Ascending aorta (tissue), 2 donors: Measurements from ENCODE around the gene DCAF10. TPM values are rescaled to one million over a fixed set of nuclear protein-coding genes. Genes with fewer than 3 reads are reported as not detected.
A peak's percentile ranks its signal among the peaks of the same experiment; 100 is the strongest.

Experiments used
- DNase-seq, 2 donors: peaks; one replicate each; pipeline ENCODE4 v3.0.0-alpha.2; 2019; ENCODE audit warnings: low spot score in 2 of 2
- H3K27ac ChIP-seq, 2 donors: fragments of 200-600 bp; sonication (generic); one replicate each; pipeline ENCODE4 v1.5.1; 2016 to 2017; ENCODE audit warnings: mild to moderate bottlenecking in 1 of 2
- H3K27me3 ChIP-seq: fragments of 200-600 bp; sonication (generic); one replicate; pipeline ENCODE4 v1.5.1; 2017
- H3K36me3 ChIP-seq, 2 donors: fragments of 200-600 bp; sonication (generic); one replicate each; pipeline ENCODE4 v1.5.1; 2016
- H3K4me1 ChIP-seq, 2 donors: fragments of 200-600 bp; sonication (generic); one replicate each; pipeline ENCODE4 v1.5.1; 2016 to 2017; ENCODE audit warnings: mild to moderate bottlenecking in 1 of 2
- H3K4me3 ChIP-seq, 2 donors: fragments of 200-600 bp; sonication (generic); one replicate each; pipeline ENCODE4 v1.5.1; 2016 to 2017; ENCODE audit warnings: mild to moderate bottlenecking in 1 of 2
- H3K9me3 ChIP-seq, 2 donors: fragments of 200-600 bp; sonication (generic); one replicate each; pipeline ENCODE4 v1.5.1; 2016
- CTCF ChIP-seq, 3 experiments: fragments of 200-600 bp in 2 of 3; fragments of 450-650 bp in 1 of 3; sonication (generic) in 2 of 3; IDR thresholded peaks; one replicate each; pipeline ENCODE4 v1.5.1; 2016 to 2019; ENCODE audit warnings: antibody characterized with exemption in 3 of 3, mild to moderate bottlenecking in 1 of 3, moderate library complexity in 1 of 3
- intact Hi-C: fragments of 100-400 bp; cut with DNase I; formaldehyde crosslinking; loops from one replicate; pipeline ENCODE4 v1.15.1; 2023
- total RNA-seq: library from RNA; depleted of rRNA; stranded (reverse); fragments of >200 nt; gene quantifications from one replicate; pipeline ENCODE4 v1.1.0, GENCODE V29; 2016

DCAF10 gene
- total RNA-seq, 1 donor from 2014 or later, result 23.5 TPM

- no peaks in the 10 kb centered on the region for H3K9me3 ChIP-seq
- peaks cover 0 to 7% of the 10 kb centered on the region in 2 donors for H3K4me1 ChIP-seq
- H3K4me3 ChIP-seq, result no peak overlapping the region
- DNase-seq, result no peak
- intact Hi-C loops, result no loop called here
- H3K27me3 ChIP-seq, result no peaks in the 10 kb centered on the region
- no peak for TF ChIP-seq CTCF (IDR thresholded peaks at IDR 0.05)
- H3K27ac ChIP-seq, result no peak overlapping the region
- peaks cover 49 to 65% of the 10 kb centered on the region in 2 donors for H3K36me3 ChIP-seq
These were observed 97.1 kb downstream of the DCAF10 start for GRCh38 chr9:37897665-37898064.

DNA sequence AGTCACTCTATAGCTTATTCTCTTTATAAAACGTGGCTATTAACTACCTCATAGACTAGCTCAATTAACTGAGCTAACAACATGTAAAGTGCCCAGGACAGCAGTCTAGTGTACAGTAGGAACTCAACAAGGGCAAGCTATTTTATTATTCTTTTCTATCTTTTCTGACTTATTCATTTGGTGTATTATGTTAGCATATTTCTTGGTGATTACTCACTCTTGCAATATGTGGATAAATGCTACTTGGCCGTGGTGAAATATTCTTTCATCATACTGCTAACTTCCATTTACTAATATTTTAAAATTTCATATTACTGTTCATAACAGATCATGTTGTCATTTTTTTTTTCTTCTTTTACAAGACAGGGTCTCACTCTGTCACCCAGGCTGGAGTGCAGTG lies 98.4 kb downstream of the DCAF10 start:
- H3K4me3 ChIP-seq, result no peak overlapping the region
- intact Hi-C loops, result no loop called here
- no peak overlapping the region for H3K27ac ChIP-seq
- H3K27me3 ChIP-seq, result no peaks in the 10 kb centered on the region
- H3K4me1 ChIP-seq, result peaks cover 0 to 12% of the 10 kb centered on the region in 2 donors
- peaks cover 36 to 52% of the 10 kb centered on the region in 2 donors for H3K36me3 ChIP-seq
- TF ChIP-seq CTCF (IDR thresholded peaks at IDR 0.05), result no peak
- DNase-seq, result no peak
- H3K9me3 ChIP-seq, result no peaks in the 10 kb centered on the region

DNA sequence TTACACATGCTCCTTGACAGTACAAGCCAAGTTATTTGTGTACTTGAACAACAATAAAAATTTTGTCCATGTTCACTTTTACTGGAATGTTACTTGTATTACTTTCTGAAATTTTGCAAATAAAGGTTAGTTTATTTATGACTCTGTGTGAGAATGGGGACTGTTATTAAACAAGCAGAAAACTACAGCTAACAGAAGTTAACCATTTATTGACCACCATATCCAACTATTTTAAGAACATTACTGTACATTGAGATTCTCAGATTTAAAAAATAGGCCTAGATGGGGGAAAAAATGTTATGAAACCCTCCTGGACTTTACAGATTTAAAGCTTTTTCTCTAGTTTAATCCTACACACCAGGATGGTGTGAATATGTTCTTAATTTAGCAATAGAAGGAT lies 101.5 kb downstream of the DCAF10 start:
- DNase-seq, result no peak
- no peak overlapping the region for H3K4me3 ChIP-seq
- H3K4me1 ChIP-seq, result peaks cover 3 to 12% of the 10 kb centered on the region in 2 donors
- no peak for TF ChIP-seq CTCF (IDR thresholded peaks at IDR 0.05)
- H3K36me3 ChIP-seq, result peaks cover 16 to 21% of the 10 kb centered on the region in 2 donors
- H3K27me3 ChIP-seq, result no peaks in the 10 kb centered on the region
- no peak overlapping the region for H3K27ac ChIP-seq
- intact Hi-C loops, result loop anchor here (5.0 to 10.0 kb wide), 7 partner anchors 117 to 523 kb away; partner anchors contain the start of genes ALDH1B1, EXOSC3, IGFBPL1 and TOMM5
- H3K9me3 ChIP-seq, result no peaks in the 10 kb centered on the region

DNA sequence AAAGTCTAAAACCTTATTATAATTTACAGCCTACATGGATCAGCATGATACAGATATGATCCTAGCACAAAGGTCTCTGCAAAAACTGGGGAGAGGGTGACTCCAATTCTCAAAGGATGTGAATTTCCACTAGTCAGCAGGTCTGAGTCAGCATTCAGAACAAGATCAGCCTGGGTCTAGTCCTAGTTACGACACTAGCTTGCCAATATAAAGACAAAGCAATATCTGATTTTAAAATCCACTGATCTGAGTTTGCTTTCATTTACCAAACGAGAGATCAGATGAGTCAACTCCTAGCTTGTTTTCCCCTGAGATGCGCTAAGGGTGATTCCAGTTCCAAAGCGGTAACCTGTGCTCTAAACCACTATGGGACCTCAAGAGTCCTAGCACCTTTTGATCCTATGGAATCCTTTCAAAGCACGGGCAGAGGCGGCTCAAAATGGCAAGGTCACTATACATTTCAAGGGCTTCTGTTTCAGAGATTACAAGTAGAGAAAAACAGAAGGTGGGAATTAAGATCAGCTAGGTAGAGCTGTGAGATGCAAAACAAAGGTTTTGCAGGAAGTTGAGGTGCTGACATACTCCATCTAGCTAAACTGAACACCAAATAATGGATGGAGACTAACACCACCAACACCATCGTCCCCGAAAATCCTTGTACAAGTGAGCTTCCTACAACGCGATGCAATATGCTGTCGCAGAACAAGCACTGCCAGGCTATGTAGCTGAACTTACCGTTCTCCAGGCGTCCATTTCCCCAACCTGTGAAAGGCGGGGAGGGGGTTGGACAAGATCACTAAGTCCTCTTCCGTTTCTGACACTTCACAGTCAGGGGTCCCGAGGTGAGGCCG lies 102.4 kb downstream of the DCAF10 start:
- peak overlapping the region; percentile 81 to 84 for H3K27ac ChIP-seq
- intact Hi-C loops, result loop anchor here (5.0 to 10.0 kb wide), 7 partner anchors 118 to 522 kb away; partner anchors contain the start of genes ALDH1B1, EXOSC3, IGFBPL1 and TOMM5
- no peak for DNase-seq
- no peaks in the 10 kb centered on the region for H3K27me3 ChIP-seq
- no peaks in the 10 kb centered on the region for H3K9me3 ChIP-seq
- peaks cover 11 to 14% of the 10 kb centered on the region in 2 donors for H3K36me3 ChIP-seq
- no peak for TF ChIP-seq CTCF (IDR thresholded peaks at IDR 0.05)
- H3K4me3 ChIP-seq, result peak overlapping the region; percentile 88 to 95
- H3K4me1 ChIP-seq, result peaks cover 3 to 12% of the 10 kb centered on the region in 2 donors

DNA sequence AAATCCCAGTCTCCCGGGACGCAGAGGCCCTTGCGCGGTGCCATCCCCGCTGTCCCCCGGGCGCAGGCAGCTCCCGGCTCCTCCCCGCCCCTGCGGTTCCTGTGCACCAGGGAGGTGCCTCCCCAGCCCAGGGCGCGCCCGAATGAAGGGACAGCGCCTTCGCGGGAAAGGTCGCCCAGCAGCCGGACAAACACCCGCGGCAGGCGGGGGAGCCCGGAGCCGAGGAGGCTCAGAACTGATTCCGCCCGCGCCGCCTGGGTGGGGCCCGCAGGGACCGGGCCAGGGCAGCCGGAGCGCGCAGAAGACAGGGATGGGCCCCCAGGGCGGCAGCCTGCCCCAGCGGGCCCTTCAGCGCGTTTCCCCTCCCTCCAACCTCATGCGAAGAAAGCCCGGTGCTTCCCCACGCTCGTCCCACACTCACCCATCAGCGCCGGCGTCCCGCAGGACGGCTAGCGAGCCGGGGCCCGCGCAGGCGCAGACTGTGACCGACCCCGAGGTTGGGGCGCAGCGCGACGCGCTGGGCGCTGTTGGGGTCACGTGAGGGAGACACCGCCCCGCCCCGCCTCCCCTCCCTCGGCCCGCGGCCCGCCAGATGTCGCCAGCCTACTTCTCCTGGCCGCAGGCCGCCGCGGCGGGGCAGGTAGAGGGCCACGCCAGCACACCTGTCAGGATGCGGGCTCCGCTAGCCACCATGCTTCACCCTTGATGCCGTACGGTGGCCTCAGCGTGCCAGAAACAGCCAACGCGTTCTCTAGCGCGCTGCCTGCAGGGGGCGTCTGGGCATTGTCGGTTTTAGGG lies 103.2 kb downstream of the DCAF10 start, which contains the start of gene SLC25A51:
Gene SLC25A51, minus strand, starts transcription at position 481 of the 798 bp plus-strand sequence. CDS start 15,577 bp downstream, outside the sequence.
- Histone ChIP-seq H3K9me3 (no peaks in the 10 kb centered on the region), H3K4me1 (peaks cover 3 to 12% of the 10 kb centered on the region in 2 donors), H3K27me3 (no peaks in the 10 kb centered on the region), H3K36me3 (peaks cover 7 to 8% of the 10 kb centered on the region in 2 donors), H3K4me3 (peak within 1 kb of the TSS; percentile 88 to 95), H3K27ac (peak within 1 kb of the TSS; percentile 81 to 84)
- peak; percentile 74 to 97 for DNase-seq
- TF ChIP-seq CTCF (IDR thresholded peaks at IDR 0.05), result peak; percentile 83 to 98 (median 92)
- intact Hi-C loops, result loop anchor here (1.0 to 10.0 kb wide), 10 partner anchors 113 to 521 kb away; partner anchors contain the start of genes ALDH1B1, EXOSC3, IGFBPL1 and TOMM5
